H1 (cell line): ENCODE data around the gene GLIS2. TPM values are rescaled to one million over a fixed set of nuclear protein-coding genes. Genes with fewer than 3 reads are reported as not detected.

ENCODE experiments used
- CTCF ChIA-PET: fragments of 300-600 bp; sonication (Branson Sonifier 250); formaldehyde crosslinking; loops from one replicate; lab custom pipeline; 2021; ENCODE audit not compliant: partially characterized antibody; lab: Charles Lee
- POLR2A ChIA-PET: fragments of 300-600 bp; sonication (Branson Sonifier 250); formaldehyde crosslinking; loops from one replicate; lab custom pipeline; 2021; ENCODE audit warnings: inconsistent platforms; ENCODE audit not compliant: partially characterized antibody; lab: Charles Lee
- DNase-seq, 2 experiments: peaks; one replicate each; pipeline versions ENCODE4 v3.0.0 to v3.0.0-alpha.2; 2010 to 2022; ENCODE audit warnings: low spot score in 2 of 2, low read depth in 1 of 2, mixed read lengths in 1 of 2
- FAIRE-seq: peaks from 2 replicates; lab custom pipeline; 2011; peaks lifted over from hg19 to GRCh38; lab: Jason Lieb, UNC
- H2AFZ ChIP-seq: 2 replicates; pipeline ENCODE4 v1.8.1; 2012; ENCODE audit warnings: low read length, inconsistent platforms
- H2AK5ac ChIP-seq: 2 replicates; pipeline ENCODE4 v1.6.1; 2013; ENCODE audit warnings: low read depth, low read length
- H2BK120ac ChIP-seq: replicated peaks from 2 replicates; pipeline ENCODE3; 2013; ENCODE audit warnings: low read depth, low read length, inconsistent platforms
- H2BK12ac ChIP-seq: 2 replicates; pipeline ENCODE4 v1.6.1; 2013; ENCODE audit warnings: low read depth, low read length
- H2BK15ac ChIP-seq: 2 replicates; pipeline ENCODE4 v1.6.1; 2013; ENCODE audit warnings: low read length
- H2BK20ac ChIP-seq: 2 replicates; pipeline ENCODE4 v1.6.1; 2013; ENCODE audit warnings: low read length
- H2BK5ac ChIP-seq: 2 replicates; pipeline ENCODE4 v1.6.1; 2013; ENCODE audit warnings: low read depth, low read length
- H3K14ac ChIP-seq: 2 replicates; pipeline ENCODE4 v1.6.1; 2013; ENCODE audit warnings: inconsistent platforms; ENCODE audit not compliant: insufficient read length
- H3K18ac ChIP-seq: 2 replicates; pipeline ENCODE4 v1.6.1; 2013; ENCODE audit warnings: low read length; ENCODE audit errors: extremely low read depth
- H3K23ac ChIP-seq: 2 replicates; pipeline ENCODE4 v1.6.1; 2013; ENCODE audit warnings: inconsistent platforms; ENCODE audit not compliant: insufficient read length
- H3K23me2 ChIP-seq: 2 replicates; pipeline ENCODE4 v1.6.1; 2013; ENCODE audit warnings: low read depth, low read length
- H3K27ac ChIP-seq: 2 replicates; pipeline ENCODE4 v1.6.1; 2011; ENCODE audit warnings: low read depth, low read length, inconsistent platforms
- H3K27me3 ChIP-seq, 4 experiments: replicated peaks in 1 of 4; 1 replicate in 1 of 4; 2 replicates in 3 of 4; pipeline versions ENCODE4 v1.6.1 to v1.8.1; 2011 to 2013; ENCODE audit warnings: low read length in 3 of 4, mild to moderate bottlenecking in 3 of 4, inconsistent platforms in 2 of 4, mixed read lengths in 2 of 4, moderate library complexity in 1 of 4; ENCODE audit not compliant: control insufficient read depth in 3 of 4, insufficient read depth in 3 of 4; ENCODE audit errors: extremely low read depth in 1 of 4
- H3K36me3 ChIP-seq, 4 experiments: 2 replicates each; pipeline versions ENCODE4 v1.6.1 to v1.8.1; 2011 to 2013; ENCODE audit warnings: mild to moderate bottlenecking in 4 of 4, low read length in 3 of 4, moderate library complexity in 2 of 4, control low read depth in 1 of 4, inconsistent platforms in 1 of 4; ENCODE audit not compliant: insufficient read depth in 4 of 4, control insufficient read depth in 2 of 4
- H3K4ac ChIP-seq: replicated peaks from 2 replicates; pipeline ENCODE3; 2013; ENCODE audit warnings: low read length, low read depth, mixed read lengths, inconsistent platforms; ENCODE audit not compliant: insufficient read length
- H3K4me1 ChIP-seq, 4 experiments: replicated peaks in 1 of 4; 1 replicate in 1 of 4; 2 replicates in 3 of 4; pipeline versions ENCODE4 v1.6.1 to v1.8.1; 2011 to 2013; ENCODE audit warnings: low read length in 3 of 4, inconsistent platforms in 2 of 4, mixed read lengths in 1 of 4; ENCODE audit not compliant: insufficient read depth in 4 of 4, control insufficient read depth in 3 of 4
- H3K4me2 ChIP-seq, 2 experiments: 2 replicates each; pipeline versions ENCODE4 v1.6.1 to v1.8.1; 2011 to 2013; ENCODE audit warnings: low read depth in 2 of 2, low read length in 2 of 2, control low read depth in 1 of 2, inconsistent platforms in 1 of 2, mild to moderate bottlenecking in 1 of 2; ENCODE audit not compliant: insufficient read depth in 1 of 2
- H3K4me3 ChIP-seq, 4 experiments: fragments of 200-600, 300-600 bp in 1 of 4; sonication (generic), shearing (Covaris generic), sonication (Bioruptor Twin) in 1 of 4; 2 replicates each; pipeline versions ENCODE4 v1.5.1 to v1.8.1; 2011 to 2016; ENCODE audit warnings: low read length in 4 of 4, low read depth in 3 of 4, control low read depth in 2 of 4, inconsistent platforms in 2 of 4, mild to moderate bottlenecking in 2 of 4, mixed read lengths in 1 of 4, moderate library complexity in 1 of 4; ENCODE audit not compliant: insufficient read depth in 2 of 4; ENCODE audit errors: extremely low read depth in 1 of 4
- H3K56ac ChIP-seq: replicated peaks from 2 replicates; pipeline ENCODE3; 2013; ENCODE audit warnings: low read depth, mild to moderate bottlenecking, mixed read lengths, low read length, inconsistent platforms; ENCODE audit not compliant: insufficient read length
- H3K79me1 ChIP-seq: 2 replicates; pipeline ENCODE4 v1.6.1; 2013; ENCODE audit warnings: low read depth, low read length, control low read depth
- H3K79me2 ChIP-seq, 2 experiments: 2 replicates each; pipeline versions ENCODE4 v1.6.1 to v1.8.1; 2012 to 2013; ENCODE audit warnings: low read length in 2 of 2, mild to moderate bottlenecking in 2 of 2, inconsistent platforms in 1 of 2; ENCODE audit not compliant: insufficient read depth in 2 of 2, control insufficient read depth in 1 of 2
- H3K9ac ChIP-seq, 4 experiments: replicated peaks in 1 of 4; 1 replicate in 1 of 4; 2 replicates in 3 of 4; pipeline versions ENCODE4 v1.6.1 to v1.8.1; 2011 to 2013; ENCODE audit warnings: low read depth in 3 of 4, low read length in 3 of 4, control low read depth in 2 of 4, mild to moderate bottlenecking in 2 of 4, moderate library complexity in 2 of 4, inconsistent platforms in 1 of 4; ENCODE audit errors: extremely low read depth in 1 of 4
- H3K9me3 ChIP-seq, 2 experiments: 2 replicates each; pipeline versions ENCODE4 v1.6.1 to v1.8.1; 2012 to 2013; ENCODE audit warnings: mild to moderate bottlenecking in 2 of 2, moderate library complexity in 2 of 2, control low read depth in 1 of 2, inconsistent platforms in 1 of 2, low read depth in 1 of 2, low read length in 1 of 2, mixed read lengths in 1 of 2; ENCODE audit not compliant: insufficient read depth in 2 of 2
- H4K20me1 ChIP-seq, 2 experiments: replicated peaks in 1 of 2; 2 replicates each; pipeline versions ENCODE3 to v1.8.1; 2011 to 2013; ENCODE audit warnings: inconsistent platforms in 2 of 2, low read length in 2 of 2, mild to moderate bottlenecking in 1 of 2; ENCODE audit not compliant: insufficient read depth in 2 of 2, control insufficient read depth in 1 of 2
- H4K5ac ChIP-seq: 2 replicates; pipeline ENCODE4 v1.6.1; 2013; ENCODE audit warnings: low read length, low read depth, mixed read lengths, inconsistent platforms; ENCODE audit not compliant: insufficient read length
- H4K8ac ChIP-seq: 2 replicates; pipeline ENCODE4 v1.8.0; 2013; ENCODE audit warnings: mild to moderate bottlenecking, moderate library complexity, low read length, inconsistent platforms; ENCODE audit not compliant: insufficient read depth; ENCODE audit errors: extremely low read depth
- H4K91ac ChIP-seq: replicated peaks from 2 replicates; pipeline ENCODE3; 2013; ENCODE audit warnings: low read length, mixed read lengths, inconsistent platforms; ENCODE audit not compliant: insufficient read length
- CEBPB ChIP-seq: IDR thresholded peaks from 2 replicates; pipeline ENCODE4 v1.6.1; 2012; ENCODE audit warnings: low read depth, low read length
- CHD1 ChIP-seq: IDR thresholded peaks from 2 replicates; pipeline ENCODE4 v1.6.1; 2012; ENCODE audit warnings: low read depth, low read length, improper control_type of control experiment
- CREB1 ChIP-seq: IDR thresholded peaks from 2 replicates; pipeline ENCODE4 v1.6.1; 2012; ENCODE audit warnings: inconsistent platforms
- EP300 ChIP-seq, 2 experiments: IDR thresholded peaks; 1 replicate in 1 of 2; 2 replicates in 1 of 2; pipeline ENCODE4 v1.6.1; 2011 to 2012; ENCODE audit warnings: low read depth in 2 of 2, low read length in 2 of 2, mild to moderate bottlenecking in 2 of 2, borderline replicate concordance in 1 of 2, inconsistent platforms in 1 of 2, moderate library complexity in 1 of 2
- GABPA ChIP-seq: IDR thresholded peaks from 2 replicates; pipeline ENCODE4 v1.6.1; 2011; ENCODE audit warnings: mild to moderate bottlenecking, low read length, moderate library complexity, borderline replicate concordance; ENCODE audit not compliant: insufficient read depth
- GTF2F1 ChIP-seq: IDR thresholded peaks from 2 replicates; pipeline ENCODE4 v1.6.1; 2012; ENCODE audit warnings: low read depth, low read length, improper control_type of control experiment, borderline replicate concordance
- HDAC2 ChIP-seq, 2 experiments: fragments of 300-600 bp in 1 of 2; sonication (generic) in 1 of 2; IDR thresholded peaks; 2 replicates each; pipeline ENCODE4 v1.6.1; 2011 to 2012; ENCODE audit warnings: low read depth in 2 of 2, low read length in 2 of 2, mild to moderate bottlenecking in 2 of 2, moderate library complexity in 2 of 2, borderline replicate concordance in 1 of 2, inconsistent platforms in 1 of 2
- HDAC6 ChIP-seq: IDR thresholded peaks from one replicate; pipeline ENCODE4 v1.7.1; 2012; ENCODE audit warnings: low read depth, mild to moderate bottlenecking, inconsistent platforms, low read length, moderate library complexity
- JUN ChIP-seq: IDR thresholded peaks from 2 replicates; pipeline ENCODE4 v1.6.1; 2011; ENCODE audit warnings: low read depth, mild to moderate bottlenecking, improper control_type of control experiment, low read length
- SIX5 ChIP-seq: IDR thresholded peaks from 2 replicates; pipeline ENCODE4 v1.6.1; 2011; ENCODE audit warnings: mild to moderate bottlenecking, low read depth, low read length
- SP4 ChIP-seq: IDR thresholded peaks from 2 replicates; pipeline ENCODE4 v1.6.1; 2012; ENCODE audit warnings: low read length, inconsistent platforms
- TAF7 ChIP-seq: optimal IDR thresholded peaks from 2 replicates; pipeline ENCODE3; 2011; ENCODE audit warnings: low read depth, mild to moderate bottlenecking, inconsistent platforms, low read length, moderate library complexity, borderline replicate concordance
- WGBS, 2 experiments: shearing (Covaris generic) in 1 of 2; methylation state at CpG; one replicate each; pipeline versions ENCODE4 v1.1.6 to v1.1.7; 2013 to 2015; ENCODE audit warnings: low lambda C conversion rate in 2 of 2, mixed read lengths in 2 of 2, inconsistent platforms in 1 of 2, low coverage in 1 of 2, missing lambda C conversion rate in 1 of 2; ENCODE audit not compliant: insufficient replicate concordance in 2 of 2, insufficient coverage in 1 of 2, insufficient read length in 1 of 2; ENCODE audit errors: extremely low coverage in 1 of 2, missing lambda C conversion rate in 1 of 2; 5-methylcytosine and 5-hydroxymethylcytosine counted together
- polyA plus RNA-seq, 7 experiments: library from polyadenylated mRNA; depleted of rRNA in 3 of 7; stranded (reverse) in 5 of 7; unstranded in 2 of 7; fragments of >200 nt in 5 of 7; fragments of 200-250 nt in 2 of 7; gene quantifications; 1 replicate in 5 of 7; 2 replicates in 1 of 7; 4 replicates in 1 of 7; pipeline versions ENCODE4 v1.2.1 to v1.2.3, GENCODE V29; 2011 to 2013; ENCODE audit warnings: missing spikeins in 2 of 7, mixed read lengths in 2 of 7
- total RNA-seq: library from RNA; stranded (reverse); fragmentation: NEBNext Ultra II Directional; extraction: Animal tissue kit (Norgen Biotek cat#: 25700); gene quantifications from 2 replicates; pipeline ENCODE4 v1.2.1, GENCODE V29; 2021

Gene GLIS2
- total and polyA plus RNA-seq, 2 of the 8 experiments (the other 6 are each of a cell fraction or from before 2014, with no cell fraction given) = 4.3 to 17.4 TPM

DNA sequence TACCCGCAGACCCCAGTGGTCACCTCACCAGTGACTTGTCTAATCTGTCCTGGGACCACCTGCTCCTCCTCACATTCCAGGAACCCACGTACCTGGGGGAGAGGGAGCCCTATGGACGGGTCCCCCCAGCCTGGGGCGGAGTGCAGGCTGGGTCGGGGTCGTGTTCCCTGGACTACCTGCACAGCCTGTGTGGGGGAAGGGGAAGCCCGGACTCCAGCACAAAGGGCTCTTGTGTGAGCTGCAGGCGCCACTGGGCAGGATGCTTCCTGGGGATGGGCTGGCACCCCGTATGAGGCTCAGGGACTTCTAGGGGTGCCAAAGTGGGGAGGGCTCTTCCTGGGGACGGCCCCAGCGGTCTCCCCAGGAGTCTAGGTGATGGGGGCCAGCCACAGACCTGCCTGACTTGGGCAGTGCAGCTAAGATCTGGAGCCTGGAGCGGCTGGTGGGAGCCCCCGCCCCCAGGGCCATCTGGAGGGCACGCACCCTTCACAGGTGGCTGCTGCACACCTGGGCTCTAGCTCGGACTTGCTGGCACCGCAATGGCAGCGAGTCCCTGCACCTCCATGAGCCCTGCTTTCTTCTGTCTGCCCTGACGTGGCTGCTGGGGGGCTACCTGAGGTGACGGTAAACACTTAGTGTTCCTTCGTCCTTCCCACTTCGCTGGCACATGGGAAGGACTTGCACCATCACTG, 63.3 kb downstream of the GLIS2 start:
- Histone ChIP-seq H3K23me2 (no peaks in the 10 kb centered on the region; the same call in 1 of the 2 replicates), H2BK20ac (no peak overlapping the region), H4K20me1 (peaks cover 5 to 26% of the 10 kb centered on the region in 2 experiments), H2AFZ (no peak overlapping the region), H3K79me2 (peaks cover 0 to 11% of the 10 kb centered on the region in 2 experiments; a peak in 1 of 4 replicates), H3K36me3 (peaks cover 0 to 18% (median 2%) of the 10 kb centered on the region in 4 experiments; a peak in 4 of 8 replicates), H3K14ac (no peak overlapping the region), H2BK15ac (peak overlapping the region; percentile 61; the same call in 1 of the 2 replicates), H3K4me3 (no peak overlapping the region), H3K18ac (no peak overlapping the region; the same call in 1 of the 2 replicates), H3K23ac (no peak overlapping the region), H4K8ac (peak overlapping the region; percentile 83), H2BK5ac (peak overlapping the region; percentile 71; the same call in 1 of the 2 replicates), H3K4ac (no peak overlapping the region), H3K9ac (no peak overlapping the region; a peak in 1 of 7 replicates), H3K4me1 (peaks cover 4 to 44% (median 37%) of the 10 kb centered on the region in 4 experiments), H3K4me2 (no peak overlapping the region), H4K5ac (no peak overlapping the region), H3K56ac (no peak overlapping the region), H2BK120ac (no peak overlapping the region), H4K91ac (no peak overlapping the region), H2BK12ac (peak overlapping the region; percentile 68; the same call in 1 of the 2 replicates), H2AK5ac (no peak overlapping the region), H3K9me3 (no peaks in the 10 kb centered on the region), H3K27ac (0 out of 2 replicates have a peak overlapping the region, but pooled peaks have one; percentile 25), H3K79me1 (peaks cover 3% of the 10 kb centered on the region; the same call in 1 of the 2 replicates), H3K27me3 (no peaks in the 10 kb centered on the region)
- DNase-seq (no peak), FAIRE-seq (no peak)
- POLR2A ChIA-PET = interaction anchor here (1.0 to 11.7 kb wide), 8 partner anchors 9 to 107 kb away, joined by 3 to 223 read pairs (median 12); partner anchors contain the start of gene PAM16
- WGBS, 2 experiments = 86% methylated on average over 18 of the region's 21 CpGs; no CpG with 5 or more reads in 1 of the 2 experiments
- CTCF ChIA-PET = interaction anchor here (0.8 to 24.8 kb wide), 12 partner anchors 9 to 121 kb away, joined by 3 to 659 read pairs (median 4); no protein-coding TSS in a partner anchor
- TF ChIP-seq TAF7 (no peak), GABPA (no peak), JUN (no peak), SIX5 (no peak), CEBPB (no peak), CHD1 (no peak), HDAC6 (no peak), GTF2F1 (no peak), SP4 (no peak), HDAC2 (IDR thresholded peaks at IDR 0.05; ENCODE audit: borderline replicate concordance in 1 of 2, low read depth in 2 of 2, low read length in 2 of 2) (no peak), EP300 (IDR thresholded peaks at IDR 0.05; ENCODE audit: borderline replicate concordance in 1 of 2, low read depth in 2 of 2, low read length in 2 of 2) (no peak), CREB1 (no peak)
